CD4-positive, CD25-positive, alpha-beta regulatory T cell (primary cell): Measurements from ENCODE around the gene IQGAP1. TPM values are rescaled to one million over a fixed set of nuclear protein-coding genes. Genes with fewer than 3 reads are reported as not detected.
A peak's percentile ranks its signal among the peaks of the same experiment; 100 is the strongest.

ENCODE experiments used
- ATAC-seq, 2 donors: fragments of 150-1000 bp; cut with Tn5 transposase; one replicate each; pipeline ENCODE4 v1.10.0; 2021; ENCODE audit warnings: low read depth in 2 of 2, moderate number of reproducible peaks in 2 of 2, moderate library complexity in 1 of 2
- DNase-seq, 3 donors: peaks; one replicate each; pipeline versions ENCODE4 v3.0.0 to v3.0.0-alpha.2; 2012 to 2022; ENCODE audit warnings: mixed read lengths in 1 of 3
- H3K27ac ChIP-seq: one replicate; pipeline ENCODE4 v1.7.0; 2013; ENCODE audit warnings: mild to moderate bottlenecking, low read length; ENCODE audit not compliant: insufficient read depth, poor library complexity, severe bottlenecking
- H3K27me3 ChIP-seq: one replicate; pipeline ENCODE4 v1.7.0; 2013; ENCODE audit warnings: low read length; ENCODE audit not compliant: control insufficient read depth, insufficient read depth
- H3K36me3 ChIP-seq: one replicate; pipeline ENCODE4 v1.7.0; 2013; ENCODE audit warnings: mild to moderate bottlenecking, low read length, moderate library complexity; ENCODE audit not compliant: control insufficient read depth, insufficient read depth
- H3K4me1 ChIP-seq: 2 replicates; pipeline ENCODE4 v1.7.0; 2013; ENCODE audit warnings: mild to moderate bottlenecking, low read length; ENCODE audit not compliant: insufficient read depth, control insufficient read depth, poor library complexity, severe bottlenecking
- H3K4me3 ChIP-seq: one replicate; pipeline ENCODE4 v1.7.0; 2013; ENCODE audit warnings: low read depth, mild to moderate bottlenecking, low read length, moderate library complexity
- H3K9me3 ChIP-seq, 2 experiments: 1 replicate in 1 of 2; 2 replicates in 1 of 2; pipeline ENCODE4 v1.7.0; 2013; ENCODE audit warnings: low read length in 2 of 2, mild to moderate bottlenecking in 1 of 2, moderate library complexity in 1 of 2; ENCODE audit not compliant: control insufficient read depth in 2 of 2
- H3K27ac Mint-ChIP-seq, 3 donors: one replicate each; pipeline ENCODE4 v1.8.0; 2020 to 2022; ENCODE audit warnings: mild to moderate bottlenecking in 3 of 3, mixed read lengths in 3 of 3, moderate library complexity in 2 of 3
- H3K27me3 Mint-ChIP-seq: one replicate; pipeline ENCODE4 v1.8.0; 2022; ENCODE audit warnings: mild to moderate bottlenecking, mixed read lengths
- H3K36me3 Mint-ChIP-seq: one replicate; pipeline ENCODE4 v1.8.0; 2020; ENCODE audit warnings: mixed read lengths
- H3K4me1 Mint-ChIP-seq, 4 donors: one replicate each; pipeline ENCODE4 v1.8.0; 2020 to 2022; ENCODE audit warnings: mixed read lengths in 4 of 4, mild to moderate bottlenecking in 1 of 4
- H3K4me3 Mint-ChIP-seq, 4 donors: one replicate each; pipeline ENCODE4 v1.8.0; 2020 to 2022; ENCODE audit warnings: mild to moderate bottlenecking in 4 of 4, mixed read lengths in 4 of 4, moderate library complexity in 3 of 4
- H3K9me3 Mint-ChIP-seq, 7 donors: one replicate each; pipeline ENCODE4 v1.8.0; 2020 to 2022; ENCODE audit warnings: mixed read lengths in 7 of 7, mild to moderate bottlenecking in 3 of 7, moderate library complexity in 2 of 7
- polyA plus RNA-seq, 4 donors: library from polyadenylated mRNA; unstranded; fragments of 300-500 nt; fragmentation: Illumina TruSeq; gene quantifications; one replicate each; pipeline ENCODE4 v1.2.3, GENCODE V29; 2021
- total RNA-seq: library from RNA; stranded (reverse); gene quantifications from one replicate; pipeline ENCODE4 v1.2.3, GENCODE V29; 2022

Gene IQGAP1
- total and polyA plus RNA-seq, 5 donors from 2014 or later, result 98.2 to 198 (median 144) TPM

DNA sequence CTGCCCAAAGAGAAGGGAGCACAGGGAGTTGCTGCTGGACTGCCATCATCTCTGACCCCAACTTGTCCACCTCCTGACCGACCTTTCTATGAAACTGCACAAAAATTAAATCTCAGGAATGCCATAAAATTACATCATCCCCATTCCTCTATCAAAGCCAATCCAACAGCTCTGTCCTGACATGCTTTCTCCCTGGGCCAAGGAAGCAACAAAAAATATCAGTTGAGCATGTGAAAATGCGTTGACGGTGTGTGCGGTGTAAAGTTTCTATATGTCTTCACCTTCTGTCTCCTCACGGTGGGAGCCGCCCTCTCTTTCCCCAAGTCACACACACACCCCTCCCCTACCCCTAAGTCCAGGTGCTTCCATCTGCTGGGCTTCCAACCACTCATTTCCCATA is 39.6 kb upstream of the IQGAP1 start:
- Mint-ChIP-seq H3K27me3 (peaks cover 7% of the 10 kb centered on the region), H3K4me1 (peaks cover 0 to 13% (median 7%) of the 10 kb centered on the region in 4 donors), H3K4me3 (peak overlapping the region in 1 of 4 donors; percentile 29), H3K36me3 (no peaks in the 10 kb centered on the region), H3K27ac (no peak overlapping the region), H3K9me3 (no peaks in the 10 kb centered on the region)
- Histone ChIP-seq H3K9me3 (no peaks in the 10 kb centered on the region), H3K36me3 (no peaks in the 10 kb centered on the region), H3K27ac (no peak overlapping the region), H3K4me3 (no peak overlapping the region), H3K4me1 (peaks cover 11% of the 10 kb centered on the region), H3K27me3 (no peaks in the 10 kb centered on the region)
- ATAC-seq, result no peak
- DNase-seq, result no peak

DNA sequence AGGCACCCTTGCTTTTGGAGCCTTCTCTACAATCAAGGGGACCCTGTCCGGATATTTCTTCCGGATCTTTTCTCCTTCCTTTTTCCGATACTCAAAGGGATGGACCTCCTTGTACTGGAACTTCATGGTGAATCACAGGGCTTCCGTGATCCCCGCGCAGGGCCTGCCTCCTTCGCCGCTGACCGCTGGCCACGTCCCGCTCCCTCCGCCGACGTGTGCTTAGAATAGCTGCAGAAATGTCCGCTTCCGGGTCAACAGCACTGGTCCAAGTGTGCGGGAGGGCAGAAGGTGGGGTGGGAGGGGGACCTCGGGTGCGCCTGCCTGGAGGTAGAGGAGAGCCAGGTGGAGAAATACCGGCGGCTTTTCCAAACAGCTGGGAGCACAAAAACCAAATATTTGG is 39.0 kb upstream of the IQGAP1 start:
- peaks cover 11% of the 10 kb centered on the region for H3K4me1 ChIP-seq
- ATAC-seq (no peak), DNase-seq (no peak)
- H3K4me3 ChIP-seq, result no peak overlapping the region
- H3K4me3 Mint-ChIP-seq, result no peak overlapping the region
- no peaks in the 10 kb centered on the region for H3K9me3 Mint-ChIP-seq
- no peaks in the 10 kb centered on the region for H3K36me3 Mint-ChIP-seq
- no peaks in the 10 kb centered on the region for H3K9me3 ChIP-seq
- H3K27ac Mint-ChIP-seq, result no peak overlapping the region
- H3K27me3 ChIP-seq, result no peaks in the 10 kb centered on the region
- peaks cover 7% of the 10 kb centered on the region for H3K27me3 Mint-ChIP-seq
- peaks cover 0 to 12% (median 5%) of the 10 kb centered on the region in 4 donors for H3K4me1 Mint-ChIP-seq
- no peak overlapping the region for H3K27ac ChIP-seq
- H3K36me3 ChIP-seq, result no peaks in the 10 kb centered on the region

DNA sequence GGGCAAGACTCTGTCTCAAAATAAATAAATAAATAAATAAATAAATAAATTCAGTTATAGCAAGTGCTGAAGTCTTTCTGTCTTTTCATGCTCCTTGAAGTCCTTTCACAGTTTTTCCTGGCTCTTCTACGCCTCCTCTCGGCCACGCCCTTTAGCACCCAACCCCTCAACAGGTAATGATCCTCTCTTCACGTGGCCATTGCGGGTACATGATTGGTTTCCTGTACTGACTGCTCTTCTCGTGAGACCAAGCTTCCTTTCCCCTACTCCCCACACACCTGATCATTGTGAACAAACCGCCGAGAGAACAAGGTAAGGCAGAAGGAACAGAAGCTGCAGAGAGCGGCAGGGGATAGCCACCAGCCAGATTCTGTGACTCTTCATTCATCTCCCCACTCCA is 38.2 kb upstream of the IQGAP1 start:
- Mint-ChIP-seq H3K36me3 (no peaks in the 10 kb centered on the region), H3K4me1 (peaks cover 0 to 12% (median 5%) of the 10 kb centered on the region in 4 donors), H3K4me3 (peak overlapping the region in 1 of 4 donors; percentile 28), H3K27me3 (peaks cover 7% of the 10 kb centered on the region), H3K9me3 (no peaks in the 10 kb centered on the region), H3K27ac (no peak overlapping the region)
- Histone ChIP-seq H3K27me3 (no peaks in the 10 kb centered on the region), H3K9me3 (no peaks in the 10 kb centered on the region), H3K4me1 (peaks cover 11% of the 10 kb centered on the region), H3K36me3 (no peaks in the 10 kb centered on the region), H3K4me3 (no peak overlapping the region), H3K27ac (no peak overlapping the region)
- DNase-seq (no peak), ATAC-seq (no peak)

DNA sequence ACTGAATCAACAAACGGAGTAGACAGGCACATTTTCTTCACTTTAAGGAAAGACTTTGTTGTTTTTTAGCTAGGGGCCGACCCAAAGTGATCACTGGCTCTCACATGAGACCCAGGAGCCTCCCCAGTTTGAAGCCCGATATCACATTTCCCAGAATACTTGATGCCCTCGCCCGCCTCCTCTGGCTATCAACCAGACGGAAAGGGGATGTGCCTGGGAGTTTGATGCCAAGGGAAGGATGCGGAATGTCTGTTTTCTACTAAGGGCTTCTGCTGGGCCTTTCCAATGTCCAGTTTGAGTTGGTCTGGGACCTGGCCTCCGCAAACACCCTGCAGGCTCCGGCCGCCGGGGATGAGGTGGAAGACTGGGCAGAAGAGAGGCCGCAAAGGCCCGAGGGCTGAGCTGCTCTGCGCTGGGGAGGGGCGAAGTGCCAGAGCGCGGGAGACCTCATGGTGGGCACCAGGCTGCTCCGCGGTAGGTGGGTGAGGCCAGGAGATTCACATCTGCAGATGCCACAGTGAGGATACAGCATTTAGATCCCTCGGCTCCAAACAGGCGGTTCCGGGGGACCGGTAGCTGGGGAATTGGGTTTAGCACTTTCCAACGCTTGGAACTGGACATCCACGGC is 36.4 kb upstream of the IQGAP1 start:
- ATAC-seq (no peak), DNase-seq (no peak)
- H3K36me3 Mint-ChIP-seq, result no peaks in the 10 kb centered on the region
- no peaks in the 10 kb centered on the region for H3K36me3 ChIP-seq
- H3K27ac ChIP-seq, result no peak overlapping the region
- no peaks in the 10 kb centered on the region for H3K9me3 ChIP-seq
- no peaks in the 10 kb centered on the region for H3K27me3 ChIP-seq
- H3K27ac Mint-ChIP-seq, result peak overlapping the region; percentile 32 to 71 (median 67)
- H3K4me1 Mint-ChIP-seq, result peaks cover 0 to 12% (median 5%) of the 10 kb centered on the region in 4 donors
- H3K4me1 ChIP-seq, result peaks cover 11% of the 10 kb centered on the region
- peak overlapping the region; percentile 79 for H3K4me3 ChIP-seq
- no peaks in the 10 kb centered on the region for H3K9me3 Mint-ChIP-seq
- peaks cover 7% of the 10 kb centered on the region for H3K27me3 Mint-ChIP-seq
- peak overlapping the region; percentile 85 to 94 (median 89) for H3K4me3 Mint-ChIP-seq

DNA sequence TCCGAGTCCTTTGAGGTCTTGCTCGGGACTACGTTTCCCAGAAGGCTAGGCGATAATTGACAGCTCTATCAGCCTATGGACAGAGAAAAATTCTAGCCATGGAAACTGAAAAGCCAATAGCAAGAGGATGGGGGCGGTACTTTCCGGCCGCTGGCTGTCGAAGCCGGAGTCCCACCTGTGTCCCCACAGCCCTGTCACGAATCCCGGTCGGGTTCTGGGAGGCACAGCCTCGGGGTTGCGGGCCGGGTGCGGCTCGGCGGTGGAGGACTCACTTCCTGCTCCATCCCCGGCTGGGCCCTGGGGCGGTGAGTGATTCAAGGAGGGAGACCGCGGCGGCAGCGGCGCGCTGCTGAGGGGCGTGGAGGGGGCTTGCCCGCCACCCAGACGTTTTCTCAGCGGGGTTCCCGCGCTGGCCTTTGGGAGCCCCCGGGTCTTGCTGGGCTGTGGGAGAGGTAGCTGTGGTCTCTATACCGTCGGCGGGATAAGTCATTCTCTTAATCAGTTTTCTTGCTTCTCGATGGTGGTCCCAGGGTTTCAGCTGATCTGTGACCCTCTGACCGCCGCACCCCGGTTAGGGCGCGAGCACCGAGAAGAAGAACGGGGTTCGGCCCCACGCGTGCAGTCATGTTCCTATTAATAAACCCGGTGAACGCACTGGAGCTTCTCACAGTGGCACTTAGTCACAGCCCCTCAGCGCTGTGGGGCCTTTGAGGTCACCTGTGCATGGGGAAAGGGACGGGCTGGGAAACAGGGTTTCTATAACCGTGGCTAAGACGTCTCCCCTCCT is 35.7 kb upstream of the IQGAP1 start, which contains the start of gene ZNF774:
ZNF774 (plus strand) TSS at position 178 of the 787 bp plus-strand sequence. CDS start 2,377 bp downstream, outside the sequence.
- H3K4me3 Mint-ChIP-seq, result peak within 1 kb of the TSS; percentile 85 to 94 (median 89)
- H3K4me3 ChIP-seq, result peak within 1 kb of the TSS; percentile 79
- no peaks in the 10 kb centered on the region for H3K9me3 Mint-ChIP-seq
- DNase-seq, result peak; percentile 87 to 96 (median 94)
- peaks cover 11% of the 10 kb centered on the region for H3K4me1 ChIP-seq
- no peaks in the 10 kb centered on the region for H3K9me3 ChIP-seq
- peak; percentile 99 for ATAC-seq
- peak within 1 kb of the TSS; percentile 32 to 71 (median 67) for H3K27ac Mint-ChIP-seq
- no peak within 1 kb of the TSS for H3K27ac ChIP-seq
- no peaks in the 10 kb centered on the region for H3K27me3 ChIP-seq
- H3K36me3 ChIP-seq, result no peaks in the 10 kb centered on the region
- H3K4me1 Mint-ChIP-seq, result peaks cover 0 to 12% (median 5%) of the 10 kb centered on the region in 4 donors
- H3K27me3 Mint-ChIP-seq, result peaks cover 7% of the 10 kb centered on the region
- no peaks in the 10 kb centered on the region for H3K36me3 Mint-ChIP-seq

DNA sequence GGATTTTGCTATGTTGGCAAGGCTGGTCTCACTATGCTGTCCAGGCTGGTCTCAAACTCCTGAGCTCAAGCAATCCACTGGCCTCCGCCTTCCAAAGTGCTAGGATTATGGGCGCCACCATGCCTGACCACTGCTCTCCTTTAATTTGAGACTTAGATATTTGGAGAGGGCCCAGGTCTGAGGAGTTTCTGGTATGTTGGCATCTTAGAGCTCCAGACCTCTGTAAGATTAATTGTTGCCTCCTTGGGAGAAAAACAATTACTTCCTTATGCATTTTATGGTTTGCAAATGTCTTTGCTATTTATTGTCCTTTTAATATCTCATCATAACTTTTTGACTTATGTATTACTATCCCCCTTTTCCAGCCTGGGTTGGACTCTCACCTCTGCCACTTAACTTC is 33.1 kb upstream of the IQGAP1 start:
- Histone ChIP-seq H3K27ac (no peak overlapping the region), H3K36me3 (no peaks in the 10 kb centered on the region), H3K4me3 (no peak overlapping the region), H3K9me3 (no peaks in the 10 kb centered on the region), H3K27me3 (no peaks in the 10 kb centered on the region), H3K4me1 (peaks cover 11% of the 10 kb centered on the region)
- H3K9me3 Mint-ChIP-seq, result no peaks in the 10 kb centered on the region
- H3K4me3 Mint-ChIP-seq, result peak overlapping the region in 1 of 4 donors; percentile 4
- peaks cover 0 to 12% (median 5%) of the 10 kb centered on the region in 4 donors for H3K4me1 Mint-ChIP-seq
- no peak overlapping the region for H3K27ac Mint-ChIP-seq
- no peaks in the 10 kb centered on the region for H3K36me3 Mint-ChIP-seq
- H3K27me3 Mint-ChIP-seq, result no peaks in the 10 kb centered on the region
- DNase-seq, result no peak
- ATAC-seq, result no peak

DNA sequence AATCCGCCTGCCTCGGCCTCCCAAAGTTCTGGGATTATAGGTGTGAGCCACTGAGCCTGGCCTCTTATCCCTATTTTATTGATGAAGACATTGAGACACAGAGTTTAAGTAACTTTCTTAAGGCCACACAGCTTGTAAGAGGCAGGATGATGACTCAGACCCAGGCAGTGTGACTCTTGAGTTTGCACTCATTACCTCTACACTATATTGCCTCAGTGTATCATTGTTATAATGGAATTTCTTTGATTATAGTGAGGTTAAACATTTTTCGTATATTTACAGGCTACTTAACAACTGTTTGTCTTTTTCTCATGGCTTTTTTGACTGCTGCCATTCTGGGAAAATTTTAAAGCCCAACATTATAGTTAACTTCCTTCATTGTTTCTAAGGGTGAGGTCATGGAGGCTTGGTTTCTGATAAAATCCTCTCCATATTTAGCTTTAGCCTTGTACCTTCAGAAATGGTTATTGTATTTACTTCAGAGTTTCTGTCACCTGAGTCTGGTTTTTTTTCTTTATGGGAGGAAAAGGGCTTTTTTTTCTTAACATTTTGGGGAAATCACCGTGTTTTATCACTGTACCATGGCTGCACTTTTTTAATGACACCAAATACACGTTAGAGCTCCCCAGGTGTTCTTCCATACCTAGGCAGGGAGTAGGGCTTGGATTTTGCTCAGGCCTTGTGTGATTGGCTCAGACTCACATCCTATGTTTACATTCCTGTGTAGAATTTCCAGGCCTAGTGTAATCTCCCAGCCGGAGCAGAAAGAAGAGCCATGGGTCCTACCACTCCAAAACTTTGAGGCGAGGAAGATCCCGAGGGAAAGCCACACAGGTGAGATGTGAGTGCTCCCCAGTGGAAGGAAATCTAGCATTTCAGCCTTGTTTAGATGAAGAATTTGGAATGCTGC is 29.7 kb upstream of the IQGAP1 start:
- Mint-ChIP-seq H3K9me3 (no peaks in the 10 kb centered on the region), H3K4me3 (no peak overlapping the region), H3K27ac (no peak overlapping the region), H3K27me3 (no peaks in the 10 kb centered on the region), H3K36me3 (no peaks in the 10 kb centered on the region), H3K4me1 (peaks cover 5 to 16% (median 14%) of the 10 kb centered on the region in 4 donors)
- H3K9me3 ChIP-seq, result no peaks in the 10 kb centered on the region
- H3K36me3 ChIP-seq, result no peaks in the 10 kb centered on the region
- no peak overlapping the region for H3K27ac ChIP-seq
- DNase-seq (peak in 1 of 3 donors; percentile 25), ATAC-seq (no peak)
- H3K4me1 ChIP-seq, result peaks cover 13% of the 10 kb centered on the region
- no peaks in the 10 kb centered on the region for H3K27me3 ChIP-seq
- H3K4me3 ChIP-seq, result no peak overlapping the region
